Peyer's patch (tissue), 4 donors: ENCODE data around the gene ZMIZ1.

ENCODE experiments used
- POLR2A ChIP-seq, 2 donors: fragments of 450-650 bp; IDR thresholded peaks; one replicate each; pipeline ENCODE4 v1.5.1; 2017; ENCODE audit warnings: antibody characterized with exemption in 2 of 2, mild to moderate bottlenecking in 2 of 2, moderate library complexity in 2 of 2
- TF ChIP-seq, protein P1 (sequence below), 6 experiments: fragments of 450-650 bp in 4 of 6; fragments of 200-600 bp in 2 of 6; sonication (generic) in 1 of 6; IDR thresholded peaks; one replicate each; pipeline ENCODE4 v1.5.1; 2017 to 2019; ENCODE audit warnings: antibody characterized with exemption in 6 of 6, mild to moderate bottlenecking in 3 of 6, moderate library complexity in 1 of 6

DNA sequence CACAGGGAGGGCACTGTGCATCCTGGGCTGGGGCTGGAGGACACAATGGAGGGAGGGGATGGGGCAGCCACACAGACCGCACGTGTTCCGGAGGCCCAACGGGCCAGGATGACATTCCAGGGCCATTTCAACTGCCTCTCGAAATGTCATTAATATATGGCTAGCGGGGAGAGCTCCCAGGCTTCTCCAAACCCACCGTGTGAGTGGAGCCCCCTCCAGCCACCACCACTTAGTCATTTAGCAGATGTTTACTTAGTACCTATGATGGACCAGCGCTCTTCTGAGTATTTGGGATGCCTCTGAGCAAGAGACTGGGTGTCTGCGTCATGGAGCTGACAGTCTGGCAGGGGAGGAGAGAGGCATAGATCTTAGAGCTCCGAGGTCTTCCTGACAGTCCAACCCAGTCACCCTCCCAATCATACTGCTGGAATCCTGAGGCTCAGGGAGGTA, 107.3 kb downstream of the ZMIZ1 start:
- TF ChIP-seq, protein P1, sequence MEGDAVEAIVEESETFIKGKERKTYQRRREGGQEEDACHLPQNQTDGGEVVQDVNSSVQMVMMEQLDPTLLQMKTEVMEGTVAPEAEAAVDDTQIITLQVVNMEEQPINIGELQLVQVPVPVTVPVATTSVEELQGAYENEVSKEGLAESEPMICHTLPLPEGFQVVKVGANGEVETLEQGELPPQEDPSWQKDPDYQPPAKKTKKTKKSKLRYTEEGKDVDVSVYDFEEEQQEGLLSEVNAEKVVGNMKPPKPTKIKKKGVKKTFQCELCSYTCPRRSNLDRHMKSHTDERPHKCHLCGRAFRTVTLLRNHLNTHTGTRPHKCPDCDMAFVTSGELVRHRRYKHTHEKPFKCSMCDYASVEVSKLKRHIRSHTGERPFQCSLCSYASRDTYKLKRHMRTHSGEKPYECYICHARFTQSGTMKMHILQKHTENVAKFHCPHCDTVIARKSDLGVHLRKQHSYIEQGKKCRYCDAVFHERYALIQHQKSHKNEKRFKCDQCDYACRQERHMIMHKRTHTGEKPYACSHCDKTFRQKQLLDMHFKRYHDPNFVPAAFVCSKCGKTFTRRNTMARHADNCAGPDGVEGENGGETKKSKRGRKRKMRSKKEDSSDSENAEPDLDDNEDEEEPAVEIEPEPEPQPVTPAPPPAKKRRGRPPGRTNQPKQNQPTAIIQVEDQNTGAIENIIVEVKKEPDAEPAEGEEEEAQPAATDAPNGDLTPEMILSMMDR (IDR thresholded peaks at IDR 0.05), result no peak
- TF ChIP-seq POLR2A (IDR thresholded peaks at IDR 0.05), result no peak
